Iris pigment epithelial cell (primary cell): ENCODE measurements around the gene NFKB2.

Experiments used
- DNase-seq: peaks from one replicate; pipeline ENCODE4 v3.0.0-alpha.2; 2011; ENCODE audit warnings: low read depth

Gene NFKB2

GRCh38 chr10:102422545-102423129, 27.1 kb downstream of the NFKB2 start:
- DNase-seq: peak; percentile 79

- DNase-seq: no peak
Observed at GRCh38 chr10:102423372-102423968, 28.0 kb downstream of the NFKB2 start.

GRCh38 chr10:102424145-102424544, 28.6 kb downstream of the NFKB2 start:
- DNase-seq: no peak

- DNase-seq: no peak
Observed at GRCh38 chr10:102424916-102425315, 29.4 kb downstream of the NFKB2 start.

- no peak for DNase-seq
Observed at GRCh38 chr10:102425444-102425843, 29.9 kb downstream of the NFKB2 start.

- DNase-seq: peak; percentile 21
Observed at GRCh38 chr10:102426803-102427287, 31.3 kb downstream of the NFKB2 start.

- DNase-seq: no peak
Observed at GRCh38 chr10:102429468-102429867, 34.0 kb downstream of the NFKB2 start.

GRCh38 chr10:102431452-102432124, 36.1 kb downstream of the NFKB2 start:
- peak; percentile 30 for DNase-seq

- DNase-seq: peak; percentile 97
Observed at GRCh38 chr10:102432162-102432950, 36.9 kb downstream of the NFKB2 start, which contains the start of gene CUEDC2. Gene CUEDC2 (minus strand): TSS chr10:102432574. CDS start chr10:102425188, 7,386 bp downstream.

- no peak for DNase-seq
Observed at GRCh38 chr10:102433619-102434046, 38.1 kb downstream of the NFKB2 start.

- DNase-seq: peak; percentile 65
Observed at GRCh38 chr10:102434394-102435132, 39.1 kb downstream of the NFKB2 start.

GRCh38 chr10:102435133-102435497, 39.6 kb downstream of the NFKB2 start:
- DNase-seq: no peak

GRCh38 chr10:102435529-102436233, 40.2 kb downstream of the NFKB2 start:
- DNase-seq: peak; percentile 21

- no peak for DNase-seq
Observed at GRCh38 chr10:102436312-102436711, 40.8 kb downstream of the NFKB2 start.

- no peak for DNase-seq
Observed at GRCh38 chr10:102437515-102437914, 42.0 kb downstream of the NFKB2 start.

- DNase-seq: no peak
Observed at GRCh38 chr10:102438374-102438773, 42.9 kb downstream of the NFKB2 start.

GRCh38 chr10:102444851-102445250, 49.3 kb downstream of the NFKB2 start:
- no peak for DNase-seq

GRCh38 chr10:102449321-102450123, 54.0 kb downstream of the NFKB2 start:
- DNase-seq: peak; percentile 65

GRCh38 chr10:102450124-102450373, 54.5 kb downstream of the NFKB2 start:
- no peak for DNase-seq

- peak; percentile 73 for DNase-seq
Observed at GRCh38 chr10:102450374-102451104, 55.0 kb downstream of the NFKB2 start.
